HCT116 (cell line): ENCODE results near the gene MLPH. TPM values are rescaled to one million over a fixed set of nuclear protein-coding genes. Genes with fewer than 3 reads are reported as not detected.
A peak's percentile ranks its signal among the peaks of the same experiment; 100 is the strongest.

Experiments
- ATAC-seq: fragments of 200-7000 bp; cut with Tn5 transposase; 2 replicates; pipeline ENCODE4 v1.9.1; 2020; ENCODE audit warnings: mild to moderate bottlenecking, moderate library complexity
- BruUV-seq: library from RNA; stranded (reverse); fragments of 400-500 nt; replicated peaks from 2 replicates; lab custom pipeline; 2021; lab: Mats Ljungman, UMichigan
- CTCF ChIA-PET: fragments of 300-600 bp; sonication (Branson Sonifier 250); formaldehyde crosslinking; loops from one replicate; lab custom pipeline; 2021; ENCODE audit warnings: antibody characterized with exemption; lab: Charles Lee
- POLR2A ChIA-PET: fragments of 300-600, 350-600 bp; sonication (Branson Sonifier 250); formaldehyde crosslinking; loops from one replicate; lab custom pipeline; 2021; ENCODE audit warnings: antibody characterized with exemption; lab: Charles Lee
- RAD21 ChIA-PET, 2 experiments: fragments of 300-600 bp; sonication (Branson Sonifier 250); formaldehyde crosslinking; loops; one replicate each; lab custom pipeline; 2023; ENCODE audit warnings: low total read pairs in 2 of 2; ENCODE audit not compliant: uncharacterized antibody in 2 of 2, unreplicated experiment in 2 of 2, low non-redundant PET in 1 of 2; lab: Charles Lee
- DNase-seq: peaks from one replicate; pipeline ENCODE4 v3.0.0-alpha.2; 2010; ENCODE audit warnings: low read depth, low spot score
- H2AFZ ChIP-seq: fragments of 200-600 bp; shearing (Covaris generic), sonication (generic); 2 replicates; pipeline ENCODE4 v1.6.1; 2017; ENCODE audit warnings: low read depth, mixed run types, mixed read lengths, antibody characterized with exemption, low read length; ENCODE audit not compliant: poor library complexity, severe bottlenecking
- H3K27ac ChIP-seq: 2 replicates; pipeline ENCODE4 v1.5.1; 2012; ENCODE audit warnings: low read depth, low read length
- H3K27me3 ChIP-seq: fragments of 200-600 bp; sonication (generic); 2 replicates; pipeline ENCODE4 v1.6.1; 2016; ENCODE audit warnings: mixed run types, low read length, mixed read lengths; ENCODE audit not compliant: insufficient read depth
- H3K36me3 ChIP-seq, 2 experiments: fragments of 200-500 bp in 1 of 2; fragments of 200-600 bp in 1 of 2; sonication (Bioruptor generic) in 1 of 2; sonication (generic) in 1 of 2; 2 replicates each; pipeline versions ENCODE4 v1.5.1 to v1.6.1; 2014 to 2016; ENCODE audit warnings: low read length in 2 of 2, inconsistent platforms in 1 of 2, mixed read lengths in 1 of 2, mixed run types in 1 of 2; ENCODE audit not compliant: insufficient read depth in 2 of 2, control insufficient read depth in 1 of 2
- H3K4me1 ChIP-seq, 2 experiments: fragments of 200-600 bp in 1 of 2; sonication (generic) in 1 of 2; 2 replicates each; pipeline versions ENCODE4 v1.5.1 to v1.6.1; 2012 to 2017; ENCODE audit warnings: low read length in 2 of 2, inconsistent platforms in 1 of 2, mild to moderate bottlenecking in 1 of 2, mixed read lengths in 1 of 2, mixed run types in 1 of 2, moderate library complexity in 1 of 2; ENCODE audit not compliant: insufficient read depth in 2 of 2, control insufficient read depth in 1 of 2
- H3K4me2 ChIP-seq: fragments of 200-600 bp; sonication (generic); 2 replicates; pipeline ENCODE4 v1.6.1; 2017; ENCODE audit warnings: mixed run types, low read length, mixed read lengths
- H3K4me3 ChIP-seq, 2 experiments: fragments of 200-600 bp in 1 of 2; sonication (generic) in 1 of 2; replicated peaks in 1 of 2; 2 replicates each; pipeline ENCODE4 v1.5.1; 2011 to 2016; ENCODE audit warnings: low read length in 2 of 2, control low read depth in 1 of 2, low read depth in 1 of 2, mild to moderate bottlenecking in 1 of 2, mixed read lengths in 1 of 2, mixed run types in 1 of 2
- H3K79me2 ChIP-seq: fragments of 200-600 bp; sonication (generic); 2 replicates; pipeline ENCODE4 v1.6.1; 2017; ENCODE audit warnings: mild to moderate bottlenecking, mixed run types, low read length, moderate library complexity, mixed read lengths; ENCODE audit not compliant: insufficient read depth
- H3K9ac ChIP-seq: fragments of 200-600 bp; sonication (generic); 2 replicates; pipeline ENCODE4 v1.6.1; 2016; ENCODE audit warnings: low read length, mixed read lengths
- H3K9me2 ChIP-seq: fragments of 200-600 bp; sonication (generic), shearing (Covaris generic); 2 replicates; pipeline ENCODE4 v1.6.1; 2017; ENCODE audit warnings: mixed run types, mild to moderate bottlenecking, moderate library complexity; ENCODE audit not compliant: insufficient read depth
- H3K9me3 ChIP-seq, 2 experiments: fragments of 200-500 bp in 1 of 2; fragments of 200-600 bp in 1 of 2; sonication (Bioruptor generic) in 1 of 2; sonication (generic) in 1 of 2; 2 replicates each; pipeline ENCODE4 v1.6.1; 2014 to 2017; ENCODE audit warnings: low read length in 2 of 2, mixed read lengths in 2 of 2, inconsistent platforms in 1 of 2, low read depth in 1 of 2, mild to moderate bottlenecking in 1 of 2, mixed run types in 1 of 2, moderate library complexity in 1 of 2; ENCODE audit not compliant: control insufficient read depth in 1 of 2, insufficient read depth in 1 of 2
- H4K20me1 ChIP-seq: fragments of 200-600 bp; sonication (generic), shearing (Covaris generic); 2 replicates; pipeline ENCODE4 v1.6.1; 2017; ENCODE audit warnings: mixed run types, mild to moderate bottlenecking, moderate library complexity; ENCODE audit not compliant: insufficient read depth
- CEBPB ChIP-seq: IDR thresholded peaks from 2 replicates; pipeline ENCODE4 v1.6.1; 2012; ENCODE audit warnings: low read depth
- EGR1 ChIP-seq: IDR thresholded peaks from 2 replicates; pipeline ENCODE4 v1.6.1; 2012; ENCODE audit warnings: low read depth
- ELF1 ChIP-seq: IDR thresholded peaks from 2 replicates; pipeline ENCODE4 v1.6.1; 2012; ENCODE audit warnings: low read depth, borderline replicate concordance
- EZH2 ChIP-seq: fragments of 200-600 bp; sonication (generic); IDR thresholded peaks from 2 replicates; pipeline ENCODE4 v1.6.1; 2017; ENCODE audit warnings: antibody characterized with exemption, mixed run types
- EZH2phosphoT487 ChIP-seq: fragments of 200-600 bp; IDR thresholded peaks from 2 replicates; pipeline ENCODE4 v1.6.1; 2018; ENCODE audit warnings: antibody characterized with exemption, borderline replicate concordance
- FOSL1 ChIP-seq: IDR thresholded peaks from 2 replicates; pipeline ENCODE4 v1.6.1; 2012; ENCODE audit warnings: low read depth
- REST ChIP-seq: IDR thresholded peaks from 2 replicates; pipeline ENCODE4 v1.6.1; 2012; ENCODE audit warnings: low read depth
- SIN3A ChIP-seq: IDR thresholded peaks from 2 replicates; pipeline ENCODE4 v1.6.1; 2012; ENCODE audit warnings: low read depth
- SRF ChIP-seq: IDR thresholded peaks from 2 replicates; pipeline ENCODE4 v1.6.1; 2012; ENCODE audit warnings: low read depth
- YY1 ChIP-seq: IDR thresholded peaks from 2 replicates; pipeline ENCODE4 v1.6.1; 2011; ENCODE audit warnings: low read length, low read depth, moderate library complexity, mild to moderate bottlenecking; ENCODE audit not compliant: insufficient replicate concordance; ENCODE audit errors: extremely low read depth
- ZBTB33 ChIP-seq: IDR thresholded peaks from 2 replicates; pipeline ENCODE4 v1.6.1; 2011; ENCODE audit warnings: mild to moderate bottlenecking, low read length, moderate library complexity; ENCODE audit not compliant: insufficient replicate concordance; ENCODE audit errors: extremely low read depth
- ZNF274 ChIP-seq: fragments of 200-500 bp; sonication (Bioruptor generic); IDR thresholded peaks from 2 replicates; pipeline ENCODE4 v1.6.1; 2014; ENCODE audit warnings: mild to moderate bottlenecking, low read depth, low read length, inconsistent platforms
- intact Hi-C: fragments of 100-400 bp; cut with micrococcal nuclease; formaldehyde crosslinking; loops from 2 replicates; pipeline ENCODE4 v1.10.0; 2022
- total RNA-seq: library from RNA; stranded (reverse); gene quantifications from one replicate; pipeline ENCODE4 v1.2.1, GENCODE V29; 2021; ENCODE audit not compliant: unreplicated experiment
- TF ChIP-seq, protein P1 (sequence below): IDR thresholded peaks from 2 replicates; pipeline ENCODE4 v1.6.1; 2012

The MLPH gene
- total RNA-seq, 1 experiment from 2014 or later = 81.4 TPM

GRCh38 chr2:237503201-237503600 is 16.1 kb downstream of the MLPH start:
- ChIA-PET CTCF (interaction anchor here (4.6 kb wide), 1 partner anchor 9 kb away, joined by 38 read pairs; no protein-coding TSS in a partner anchor), RAD21 (no interaction called here), POLR2A (no interaction called here)
- no peak for TF ChIP-seq ZNF274
- no peak for TF ChIP-seq EZH2
- DNase-seq (no peak), ATAC-seq (no peak)
- intact Hi-C loops = no loop called here
- H3K79me2 ChIP-seq = peaks cover 62% of the 10 kb centered on the region
- H3K27ac ChIP-seq = peak overlapping the region; percentile 88
- H3K36me3 ChIP-seq = peaks cover 0 to 20% of the 10 kb centered on the region in 2 experiments; a peak in 1 of 4 replicates
- no peak overlapping the region for H3K4me3 ChIP-seq
- BruUV-seq = no TSS peak
- no peak overlapping the region for H3K9ac ChIP-seq
- H4K20me1 ChIP-seq = no peaks in the 10 kb centered on the region
- H3K9me2 ChIP-seq = no peaks in the 10 kb centered on the region
- no peaks in the 10 kb centered on the region for H3K9me3 ChIP-seq
- peaks cover 38 to 68% of the 10 kb centered on the region in 2 experiments for H3K4me1 ChIP-seq
- H3K27me3 ChIP-seq = no peaks in the 10 kb centered on the region
- no peak overlapping the region for H2AFZ ChIP-seq
- no peak overlapping the region for H3K4me2 ChIP-seq

DNA sequence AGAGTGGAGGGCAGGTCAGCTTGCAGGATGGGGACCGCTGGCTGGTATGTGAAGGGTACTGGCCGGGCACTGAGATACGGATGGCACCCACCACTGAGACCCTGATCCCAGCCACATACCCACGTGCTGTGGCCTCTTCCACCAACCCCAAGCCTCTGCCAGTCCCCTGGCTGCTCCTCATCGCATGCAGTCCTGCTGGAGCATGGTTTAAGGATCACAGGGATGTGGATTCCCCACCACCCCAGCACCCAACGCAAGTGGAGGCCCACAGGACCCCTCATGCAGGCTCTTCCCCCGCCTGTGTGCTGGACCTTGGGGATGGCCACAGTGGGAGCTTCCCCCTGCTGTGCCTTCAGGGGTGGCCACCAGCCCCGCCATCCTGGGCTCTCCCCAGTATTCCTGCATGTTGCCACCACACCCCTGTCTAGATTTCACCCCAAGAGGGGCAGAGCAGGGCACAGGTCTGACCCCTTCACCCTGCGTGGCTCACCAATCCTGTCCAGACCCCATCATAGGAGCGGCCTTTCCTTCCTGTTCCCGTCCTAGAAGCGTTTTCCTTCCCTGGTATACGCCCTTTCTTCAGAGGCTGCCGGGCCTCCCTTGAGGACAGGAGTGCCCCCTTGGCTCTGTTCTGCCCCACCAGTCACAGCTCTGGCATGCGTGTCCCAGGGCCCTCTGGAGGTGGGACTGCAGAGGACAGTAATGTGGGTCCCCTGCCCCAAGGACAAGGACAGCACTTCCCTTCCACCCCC is 18.3 kb downstream of the MLPH start:
- ChIA-PET RAD21 (no interaction called here), CTCF (interaction anchor here (1.3 kb wide), 1 partner anchor 34 kb away, joined by 4 read pairs; no protein-coding TSS in a partner anchor), POLR2A (no interaction called here)
- Histone ChIP-seq H3K36me3 (peaks cover 0 to 21% of the 10 kb centered on the region in 2 experiments; a peak in 1 of 4 replicates), H3K4me1 (peaks cover 26 to 46% of the 10 kb centered on the region in 2 experiments), H3K9me2 (no peaks in the 10 kb centered on the region), H4K20me1 (no peaks in the 10 kb centered on the region), H3K4me2 (no peak overlapping the region), H2AFZ (no peak overlapping the region), H3K4me3 (no peak overlapping the region), H3K27me3 (no peaks in the 10 kb centered on the region), H3K79me2 (peaks cover 62% of the 10 kb centered on the region), H3K9ac (0 out of 2 replicates have a peak overlapping the region, but pooled peaks have one; percentile 7), H3K27ac (no peak overlapping the region), H3K9me3 (no peaks in the 10 kb centered on the region)
- ATAC-seq (no peak), DNase-seq (no peak)
- intact Hi-C loops = no loop called here
- BruUV-seq = no TSS peak
- TF ChIP-seq SRF (no peak), ELF1 (no peak), YY1 (no peak), REST (no peak), EZH2 (no peak), SIN3A (no peak), EZH2phosphoT487 (no peak), FOSL1 (no peak), ZBTB33 (no peak), EGR1 (no peak), CEBPB (no peak)
- TF ChIP-seq, protein P1, sequence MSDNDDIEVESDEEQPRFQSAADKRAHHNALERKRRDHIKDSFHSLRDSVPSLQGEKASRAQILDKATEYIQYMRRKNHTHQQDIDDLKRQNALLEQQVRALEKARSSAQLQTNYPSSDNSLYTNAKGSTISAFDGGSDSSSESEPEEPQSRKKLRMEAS = no peak
